Activated CD4-positive, alpha-beta T cell treated with anti-CD3 and anti-CD28 coated beads, Interleukin-2, amount 50 U/mL, for 48 hours (primary cell): ENCODE measurements around the gene PUS3.
"Not testable (repeated sequence)": the region's sequence is repeated elsewhere in the genome, so short reads cannot be mapped to it uniquely, and the experiment has no call there.

ENCODE experiments used
- DNase-seq, 2 experiments: peaks; one replicate each; pipeline ENCODE4 v3.0.0-alpha.2; 2020

The PUS3 gene

DNA sequence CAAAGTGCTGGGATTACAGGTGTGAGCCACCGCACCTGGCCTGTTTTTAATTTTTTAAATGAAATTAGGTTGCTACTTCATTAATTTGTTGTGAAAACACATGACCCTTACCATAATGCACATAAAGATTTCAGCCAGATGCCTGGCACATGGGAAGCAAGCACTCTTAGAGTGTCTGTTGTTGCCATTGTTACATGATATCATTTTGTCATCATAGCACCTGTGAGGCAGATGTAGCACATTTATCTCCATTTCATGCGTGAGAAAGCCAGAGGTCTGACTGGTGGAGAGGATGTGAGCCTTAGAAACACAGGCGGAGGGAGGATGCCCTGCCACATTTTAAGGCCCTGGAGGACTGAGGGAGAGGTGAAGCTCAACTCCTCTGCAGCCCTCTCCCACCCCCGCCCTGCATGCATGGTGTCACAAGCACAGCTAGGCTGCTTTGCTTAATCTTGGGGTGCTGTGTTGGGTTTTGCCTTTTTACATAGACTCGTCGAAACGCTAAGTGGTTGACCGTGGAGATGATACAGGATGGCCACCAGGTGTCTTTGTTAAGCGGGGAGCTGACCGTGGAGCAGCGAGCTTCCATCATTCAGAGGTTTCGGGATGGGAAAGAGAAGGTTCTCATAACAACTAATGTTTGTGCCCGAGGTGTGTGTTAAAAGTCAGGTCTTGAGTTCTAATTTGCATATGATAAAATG, 15.3 kb upstream of the PUS3 start:
- no peak for DNase-seq

GRCh38 chr11:125916683-125917347, 13.8 kb upstream of the PUS3 start:
- no peak for DNase-seq

DNA sequence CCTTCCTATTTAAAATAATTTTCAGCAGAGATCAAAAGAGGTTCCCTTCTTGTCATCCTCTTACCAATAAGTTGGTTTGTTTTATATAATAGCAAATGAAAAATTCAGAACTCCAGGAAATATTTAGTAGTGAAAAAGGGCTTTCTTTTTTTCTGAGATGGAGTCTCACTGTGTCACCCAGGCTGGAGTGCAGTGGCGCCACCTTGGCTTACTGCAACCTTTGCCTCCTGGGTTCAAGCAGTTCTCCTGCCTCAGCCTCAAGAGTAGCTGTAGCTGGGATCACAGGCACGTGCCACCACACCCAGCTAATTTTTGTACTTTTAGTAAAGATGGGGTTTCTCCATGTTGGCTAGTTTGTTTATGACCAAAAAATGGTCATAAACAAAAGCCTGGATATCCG, 11.6 kb upstream of the PUS3 start:
- not testable (repeated sequence) for DNase-seq

GRCh38 chr11:125910226-125910849, 7.3 kb upstream of the PUS3 start:
- DNase-seq, result no peak

DNA sequence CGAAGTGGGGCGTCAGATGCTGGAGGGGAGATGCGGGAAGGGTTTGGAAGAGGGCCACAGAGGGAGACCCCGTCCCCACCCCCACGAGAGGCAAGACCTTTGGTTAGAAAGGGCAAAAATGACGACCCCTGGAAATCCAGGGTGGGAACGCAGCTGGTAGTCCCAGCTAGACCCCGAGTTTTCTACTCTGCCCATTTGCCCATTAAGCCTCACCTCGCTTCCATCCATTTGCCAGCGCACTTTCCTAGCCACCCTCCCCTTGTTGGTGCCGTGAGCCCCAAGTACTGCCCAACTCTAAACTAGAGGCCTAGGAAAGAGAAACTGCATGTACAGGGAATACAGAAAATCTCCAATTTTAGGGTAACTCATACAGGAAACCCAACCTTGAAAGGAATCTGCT, 1.7 kb upstream of the PUS3 start:
- DNase-seq, result no peak

DNA sequence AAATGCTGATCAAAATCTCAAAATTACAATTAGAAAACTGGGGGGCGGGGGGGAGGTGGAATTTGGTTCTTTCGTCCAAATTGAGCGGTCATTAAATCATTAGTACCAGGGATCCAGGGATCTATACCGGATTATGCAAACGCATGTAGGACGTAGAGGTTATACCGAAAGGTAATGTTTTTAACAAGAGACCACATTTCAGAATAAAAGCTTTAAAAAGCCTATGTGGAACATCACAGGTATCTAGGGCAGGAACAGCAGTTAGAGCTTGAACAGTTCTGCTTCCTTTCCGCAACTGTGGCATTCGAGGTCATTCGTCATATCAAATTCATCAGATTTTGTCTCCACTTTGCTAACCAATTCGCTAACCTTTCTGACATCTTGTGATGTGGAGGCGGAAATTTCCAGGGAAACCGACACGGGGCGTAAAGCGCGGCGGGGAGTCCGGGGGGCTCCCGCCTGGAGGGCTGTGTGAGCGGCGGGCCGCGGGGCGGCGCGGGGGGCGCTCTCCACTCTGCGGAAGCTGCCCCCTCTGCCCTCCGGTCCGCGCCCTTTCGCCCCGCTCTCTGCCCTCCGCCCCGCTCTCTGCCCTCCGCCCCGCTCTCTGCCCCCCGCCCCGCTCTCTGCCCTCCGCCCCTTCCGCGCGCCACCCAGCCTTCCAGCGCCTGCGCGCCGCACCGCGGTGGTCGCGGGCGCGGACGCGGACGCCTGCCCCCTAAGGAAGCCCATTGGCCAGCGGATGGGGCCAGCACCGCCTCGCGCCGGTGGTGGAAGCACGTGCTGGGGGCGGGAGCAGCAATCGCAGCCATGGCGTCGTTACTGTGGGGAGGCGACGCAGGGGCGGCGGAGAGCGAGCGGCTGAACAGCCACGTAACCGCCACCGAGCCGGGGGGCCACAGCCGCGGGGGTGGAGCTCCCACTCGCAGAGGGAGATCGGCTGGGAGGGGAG, 979 bp upstream of the PUS3 start, which contains the start of gene DDX25:
TSS of gene DDX25 (plus strand) at position 798 of the 949 bp plus-strand sequence. CDS start at position 808, 10 bp downstream.
- peak; percentile 6 to 8 for DNase-seq

DNA sequence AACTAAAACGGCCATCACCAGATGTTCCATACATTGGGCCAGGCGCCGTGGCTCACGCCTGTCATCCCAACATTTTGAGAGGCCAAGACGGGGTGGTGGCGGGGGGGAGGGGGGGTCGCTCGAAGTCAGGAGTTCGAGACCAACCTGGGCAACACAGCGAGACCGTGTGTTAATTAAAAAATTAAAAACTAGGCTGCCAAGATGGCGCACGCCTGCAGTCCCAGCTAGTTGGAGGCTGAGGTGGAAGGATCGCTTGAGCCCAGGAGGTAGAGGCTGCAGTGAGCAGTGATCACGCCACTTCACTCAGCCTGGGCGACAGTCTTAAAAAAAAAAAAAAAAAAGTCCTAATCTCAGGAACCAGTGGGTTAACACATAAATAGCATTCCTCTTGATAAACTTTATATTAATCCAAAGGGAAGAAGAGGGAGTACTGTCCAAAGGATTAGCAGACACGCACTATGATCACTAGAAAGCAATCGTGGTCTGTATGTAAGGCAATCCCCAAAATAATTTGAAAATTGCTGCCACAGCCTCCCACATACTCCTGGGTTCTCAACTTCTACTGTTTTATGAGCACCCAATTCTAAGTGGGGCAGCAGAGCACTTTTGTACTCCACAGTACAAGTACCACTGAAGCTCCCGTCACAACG, 604 bp downstream of the PUS3 start:
- DNase-seq, result no peak

GRCh38 chr11:125901872-125902271, 1.1 kb downstream of the PUS3 start:
- DNase-seq, result no peak

GRCh38 chr11:125892994-125893393, 10.0 kb downstream of the PUS3 start:
- no peak for DNase-seq

- no peak for DNase-seq
These were observed 10.9 kb downstream of the PUS3 start for GRCh38 chr11:125892071-125892470.

DNA sequence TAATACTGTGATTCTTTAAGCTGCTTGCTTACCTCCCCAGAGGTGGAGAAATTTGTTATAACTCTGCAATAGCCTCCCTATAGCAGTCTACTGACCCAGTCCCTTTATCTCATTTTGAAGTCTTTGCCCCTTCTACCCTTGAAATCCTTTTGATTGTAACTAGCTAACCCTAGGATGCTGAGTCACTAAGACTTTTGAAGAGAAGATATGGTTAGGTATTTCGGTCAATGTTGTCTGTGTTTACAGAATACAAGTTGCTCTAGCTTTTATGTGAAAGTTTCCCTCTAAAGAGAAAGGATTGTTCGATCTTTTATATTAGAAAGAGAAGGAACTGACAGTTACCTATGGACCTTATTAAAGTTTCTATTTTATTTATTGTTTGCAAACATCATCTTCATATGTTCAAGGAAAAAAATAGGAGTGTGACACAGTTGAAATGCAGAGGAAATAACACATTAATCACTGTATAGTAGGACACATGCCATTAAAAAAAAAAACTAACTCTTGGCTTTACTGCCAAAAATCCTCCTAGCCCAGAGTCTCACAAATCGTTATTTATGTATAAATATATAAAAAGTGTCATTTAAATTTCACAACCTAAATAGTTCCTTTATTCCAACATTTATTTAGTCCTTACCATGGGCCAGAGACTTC, 12.4 kb downstream of the PUS3 start:
- DNase-seq, result no peak

DNA sequence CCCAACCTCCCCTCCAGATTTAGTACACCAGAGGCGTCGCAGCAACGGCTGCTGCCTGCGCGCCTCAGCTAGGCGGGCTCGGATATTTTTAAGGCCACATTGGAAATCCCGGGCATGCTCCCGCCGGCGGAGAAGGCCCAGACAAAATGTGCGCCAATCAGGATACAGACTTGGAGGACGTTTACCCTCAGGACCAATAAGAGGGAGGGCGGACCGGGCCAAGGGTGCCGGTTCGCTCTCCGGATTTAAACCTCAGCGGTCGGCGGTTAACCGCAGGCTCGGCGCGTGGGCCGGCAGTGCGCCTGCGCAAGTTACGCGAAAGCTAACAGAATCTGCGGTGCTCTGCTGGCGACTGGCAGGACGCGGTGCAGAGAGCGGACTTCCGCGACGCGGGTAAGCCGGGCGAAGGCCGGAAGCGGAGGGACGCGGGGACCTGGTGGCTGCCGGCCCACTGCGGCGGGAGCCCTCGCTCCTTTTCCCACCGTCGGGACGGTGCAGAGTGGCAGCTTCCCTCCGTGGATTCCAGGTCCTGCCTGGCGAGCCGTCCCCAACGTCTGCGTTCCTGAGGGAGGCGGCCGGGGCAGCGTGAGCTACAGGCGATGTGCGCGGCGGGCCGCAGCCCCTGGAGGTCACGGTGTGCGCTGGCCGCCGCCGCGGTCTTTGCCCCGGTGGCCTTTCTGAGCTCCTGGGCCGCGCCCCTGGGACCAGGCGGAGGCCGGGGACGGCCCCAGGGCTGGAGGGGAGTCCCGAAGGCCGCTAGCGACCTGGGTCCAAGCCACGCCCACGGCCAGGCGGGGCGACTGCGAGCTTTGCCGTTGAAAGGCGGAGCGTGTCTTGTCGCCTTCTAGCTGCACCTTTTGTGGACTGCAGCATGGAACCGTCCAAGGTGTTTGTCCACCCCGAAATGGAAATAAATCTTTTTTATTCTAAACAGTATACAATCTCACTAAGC, 15.4 kb downstream of the PUS3 start, which contains the start of gene HYLS1:
TSS of gene HYLS1 (plus strand) at position 296 of the 952 bp plus-strand sequence. CDS start 11,701 bp downstream, outside the sequence.
- DNase-seq, result peak; percentile 97 to 98

- DNase-seq, result peak in 1 of 2 experiments; percentile 56
These were observed 16.0 kb downstream of the PUS3 start for GRCh38 chr11:125886997-125887372.

DNA sequence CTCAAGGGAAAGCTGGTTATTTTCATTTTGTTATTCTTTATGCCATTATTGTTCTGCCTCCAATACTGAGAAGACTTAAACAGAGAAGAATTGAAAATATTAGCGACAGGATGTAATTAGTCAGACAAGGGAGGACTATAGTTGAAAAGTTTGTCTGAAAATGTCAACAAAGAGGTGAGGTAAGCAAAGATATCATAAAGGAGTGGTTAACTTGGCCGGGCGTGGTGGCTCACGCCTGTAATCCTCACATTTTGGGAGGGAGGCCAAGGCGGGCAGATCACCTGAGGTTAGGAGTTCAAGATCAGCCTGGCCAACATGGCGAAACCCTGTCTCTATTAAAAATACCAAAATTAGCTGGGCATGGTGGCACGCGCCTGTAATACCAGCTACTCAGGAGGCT, 19.6 kb downstream of the PUS3 start:
- DNase-seq, result no peak

- DNase-seq, result no peak
These were observed 21.7 kb downstream of the PUS3 start for GRCh38 chr11:125881291-125881690.

GRCh38 chr11:125874556-125875124, 28.4 kb downstream of the PUS3 start:
- DNase-seq, result peak; percentile 48 to 62

DNA sequence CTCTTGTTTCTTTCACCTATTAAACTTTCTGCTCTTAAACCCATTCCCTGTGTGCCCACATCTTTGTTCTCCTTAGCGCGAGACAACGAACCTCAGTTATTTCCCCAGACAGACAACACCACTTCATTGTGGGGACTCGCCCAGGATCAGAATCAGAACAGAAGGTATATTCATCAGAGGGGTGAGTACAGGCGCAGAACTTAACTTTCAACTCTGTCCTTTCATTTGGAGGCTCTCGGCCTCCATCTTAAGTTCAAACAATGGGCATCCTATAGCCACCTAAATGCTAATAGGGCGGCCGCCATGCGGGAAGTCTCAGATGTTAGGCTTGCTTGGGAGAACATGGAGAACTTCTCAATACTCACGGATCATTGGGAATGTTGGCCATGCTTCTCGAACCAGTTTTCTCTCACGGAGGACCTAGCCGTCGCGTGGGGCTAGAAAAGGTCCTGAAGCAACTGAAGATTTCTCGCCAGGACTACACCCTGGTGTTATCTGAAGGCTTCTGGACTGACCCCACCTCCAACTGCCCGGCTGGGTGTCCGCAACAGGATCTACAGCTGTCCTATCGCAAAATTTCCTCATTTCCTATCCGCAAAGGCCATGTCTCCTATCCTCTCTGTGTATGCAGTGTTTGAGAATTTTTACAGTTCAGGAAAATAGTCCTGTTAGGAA, 29.0 kb downstream of the PUS3 start:
- no peak for DNase-seq

DNA sequence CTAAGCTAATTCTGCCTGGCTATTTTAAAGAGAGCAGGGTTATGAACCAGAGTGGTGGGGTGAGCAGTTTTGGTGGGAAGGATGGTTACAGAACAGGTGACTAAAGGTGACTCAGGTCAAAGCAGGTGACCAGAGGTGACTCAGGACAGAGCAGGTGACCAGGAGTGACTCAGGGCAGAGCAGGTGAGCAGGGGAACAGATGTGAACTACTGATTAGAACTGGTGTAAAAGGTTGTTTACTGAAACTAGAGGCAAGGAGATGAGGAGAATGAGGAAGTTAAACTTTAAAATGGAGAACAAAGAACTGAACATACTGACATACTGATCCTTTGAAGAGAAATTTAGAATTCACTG, 30.9 kb downstream of the PUS3 start:
- no peak for DNase-seq

DNA sequence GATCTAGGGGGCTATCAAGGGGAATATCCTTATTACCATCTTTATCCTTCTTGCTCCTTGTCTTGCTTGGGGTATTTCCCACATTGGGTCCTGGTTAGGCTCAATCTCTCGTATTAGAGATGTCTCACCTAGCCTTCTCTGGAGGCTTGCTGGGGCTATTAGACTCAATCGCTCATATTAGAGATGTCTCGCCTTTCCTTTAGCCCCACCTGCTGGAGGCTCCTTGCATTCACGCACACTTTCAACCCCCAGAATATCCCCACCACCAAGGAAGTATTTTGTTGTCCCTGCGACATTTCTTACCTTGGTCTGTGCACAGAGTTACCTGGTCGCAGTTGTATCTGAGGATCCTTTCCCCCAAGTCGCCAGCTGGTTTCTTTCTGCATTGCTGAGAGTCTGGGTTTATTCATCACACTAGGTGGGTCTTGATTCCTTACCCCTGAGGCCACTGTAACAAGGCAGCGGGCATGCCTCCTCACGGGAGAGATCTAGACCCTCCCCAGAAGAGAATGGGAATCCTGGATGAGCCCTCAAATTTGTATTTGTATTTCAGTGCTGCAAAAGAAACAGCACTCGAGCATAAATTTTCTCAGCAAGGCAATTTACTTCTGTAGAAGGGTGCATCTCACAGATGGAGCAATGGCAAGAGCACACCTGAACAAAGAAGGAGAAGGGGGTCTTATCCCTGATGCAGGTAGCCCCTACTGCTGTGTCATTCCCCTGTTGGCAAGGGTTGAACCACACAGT, 31.4 kb downstream of the PUS3 start:
- peak; percentile 33 to 40 for DNase-seq
